Stimulated activated CD4-positive, alpha-beta T cell treated with anti-CD3 and anti-CD28 coated beads, Interleukin-12 subunit alpha, Interleukin-12 subunit beta, amount 100 ng/mL, for 48 hours (primary cell): ENCODE results near the gene PNLDC1.
"Not testable (repeated sequence)": the region's sequence is repeated elsewhere in the genome, so short reads cannot be mapped to it uniquely, and the experiment has no call there.

Experiments used
- DNase-seq, 3 donors: peaks; one replicate each; pipeline ENCODE4 v3.0.0-alpha.2; 2020; ENCODE audit warnings: low read depth in 2 of 3, low spot score in 1 of 3

Gene PNLDC1

GRCh38 chr6:159844737-159845645 is 44.9 kb downstream of the PNLDC1 start:
- no peak for DNase-seq

DNA sequence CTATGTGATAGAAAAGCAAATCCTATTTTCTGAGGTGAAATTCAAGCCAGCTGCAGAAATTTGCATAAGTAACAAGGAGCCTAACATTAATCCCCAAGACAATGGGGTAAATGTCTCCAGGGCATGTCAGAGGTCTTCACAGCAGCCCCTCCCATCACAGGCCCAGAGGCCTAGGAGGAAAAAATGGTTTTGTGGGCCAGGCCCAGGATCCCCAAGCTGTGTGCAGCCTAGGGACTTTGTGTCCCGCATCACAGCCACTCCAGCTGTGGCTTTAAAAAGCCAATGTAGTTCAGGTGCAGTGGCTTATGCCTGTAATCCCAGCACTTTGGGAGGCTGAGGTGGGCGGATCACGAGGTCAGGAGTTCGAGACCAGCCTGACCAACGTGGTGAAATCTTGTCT is 48.5 kb downstream of the PNLDC1 start:
- not testable (repeated sequence) for DNase-seq

DNA sequence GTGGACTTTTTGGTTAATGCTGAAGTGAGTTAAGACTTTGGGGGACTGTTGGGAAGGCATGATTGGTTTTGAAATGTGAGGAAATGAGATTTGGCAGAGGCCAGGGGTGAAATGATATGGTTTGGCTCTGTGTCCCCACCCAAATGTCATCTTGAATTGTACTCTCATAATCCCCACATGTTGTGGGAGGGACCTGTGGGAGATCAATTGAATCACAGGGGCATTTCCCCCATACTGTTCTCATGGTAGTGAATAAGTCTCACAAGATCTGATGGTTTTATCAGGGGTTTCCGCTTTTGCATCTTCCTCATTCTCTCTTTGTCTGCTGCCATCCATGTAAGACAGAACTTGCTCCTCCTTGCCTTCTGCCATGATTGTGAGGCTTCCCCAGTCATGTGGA is 49.8 kb downstream of the PNLDC1 start:
- not testable (repeated sequence) for DNase-seq

- no peak for DNase-seq
Observed at GRCh38 chr6:159852877-159853276, 52.8 kb downstream of the PNLDC1 start.

GRCh38 chr6:159853754-159854153 is 53.7 kb downstream of the PNLDC1 start:
- no peak for DNase-seq

DNA sequence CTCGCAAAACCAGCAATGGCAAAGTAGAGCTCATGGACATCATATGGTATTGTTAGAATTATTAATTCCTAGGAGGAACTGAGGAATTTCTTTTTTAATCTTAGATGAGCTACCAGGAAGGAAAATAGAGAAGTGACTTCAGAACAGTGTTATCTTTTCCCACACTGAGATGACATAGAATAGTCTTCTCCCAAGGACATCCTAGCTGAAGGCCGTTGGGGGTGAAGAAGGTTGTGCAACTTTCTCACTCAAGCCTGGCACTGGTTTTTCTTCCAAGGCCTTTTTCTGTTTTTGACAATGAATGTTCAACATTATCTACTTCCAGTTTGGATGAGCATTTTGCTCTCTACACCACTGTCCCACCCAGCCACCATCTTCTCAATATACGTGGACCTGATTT is 54.9 kb downstream of the PNLDC1 start:
- no peak for DNase-seq

GRCh38 chr6:159858259-159858658 is 58.2 kb downstream of the PNLDC1 start:
- no peak for DNase-seq

DNA sequence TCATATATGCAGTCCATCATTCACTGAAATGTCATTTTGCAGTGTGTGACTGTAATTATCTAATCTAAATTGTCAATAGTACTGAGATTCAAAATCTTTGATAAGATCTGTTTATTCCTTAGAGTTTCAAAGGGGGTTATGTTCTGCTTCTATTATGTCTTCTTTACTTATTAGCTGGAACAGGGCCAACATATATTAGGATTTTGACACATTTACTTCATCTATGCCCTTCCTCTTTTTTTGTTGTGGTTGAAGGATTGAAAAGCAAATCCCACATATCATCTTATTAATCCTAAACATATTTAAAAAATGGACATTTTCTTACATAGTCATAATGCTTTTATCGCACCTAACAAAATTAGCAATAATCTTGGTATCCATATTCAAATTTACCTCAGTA is 60.4 kb downstream of the PNLDC1 start:
- no peak for DNase-seq

DNA sequence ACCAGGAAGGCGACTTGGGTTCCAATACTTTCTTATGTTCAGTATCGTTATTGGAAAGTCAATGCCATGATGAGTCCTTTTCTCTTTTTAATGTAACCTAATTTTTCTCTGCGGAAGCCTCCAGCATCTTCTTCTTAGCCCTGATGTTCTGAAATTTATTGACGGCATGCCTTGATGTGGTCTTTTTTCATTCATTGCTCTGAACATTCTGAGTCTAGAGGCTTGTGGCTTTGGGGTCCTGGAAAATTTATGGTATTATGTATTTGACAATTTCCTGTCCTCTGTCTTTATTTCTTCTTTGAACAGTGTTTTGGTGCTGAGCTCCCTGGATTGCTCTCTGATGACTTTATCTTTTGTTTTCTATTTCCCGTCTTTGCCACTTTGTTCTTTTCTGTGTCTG is 62.0 kb downstream of the PNLDC1 start:
- DNase-seq, result no peak

- DNase-seq, result peak in 2 of 3 donors; percentile 10 to 51
Observed at GRCh38 chr6:159863341-159863740, 63.3 kb downstream of the PNLDC1 start.

- no peak for DNase-seq
Observed at GRCh38 chr6:159865226-159865920, 65.3 kb downstream of the PNLDC1 start.

DNA sequence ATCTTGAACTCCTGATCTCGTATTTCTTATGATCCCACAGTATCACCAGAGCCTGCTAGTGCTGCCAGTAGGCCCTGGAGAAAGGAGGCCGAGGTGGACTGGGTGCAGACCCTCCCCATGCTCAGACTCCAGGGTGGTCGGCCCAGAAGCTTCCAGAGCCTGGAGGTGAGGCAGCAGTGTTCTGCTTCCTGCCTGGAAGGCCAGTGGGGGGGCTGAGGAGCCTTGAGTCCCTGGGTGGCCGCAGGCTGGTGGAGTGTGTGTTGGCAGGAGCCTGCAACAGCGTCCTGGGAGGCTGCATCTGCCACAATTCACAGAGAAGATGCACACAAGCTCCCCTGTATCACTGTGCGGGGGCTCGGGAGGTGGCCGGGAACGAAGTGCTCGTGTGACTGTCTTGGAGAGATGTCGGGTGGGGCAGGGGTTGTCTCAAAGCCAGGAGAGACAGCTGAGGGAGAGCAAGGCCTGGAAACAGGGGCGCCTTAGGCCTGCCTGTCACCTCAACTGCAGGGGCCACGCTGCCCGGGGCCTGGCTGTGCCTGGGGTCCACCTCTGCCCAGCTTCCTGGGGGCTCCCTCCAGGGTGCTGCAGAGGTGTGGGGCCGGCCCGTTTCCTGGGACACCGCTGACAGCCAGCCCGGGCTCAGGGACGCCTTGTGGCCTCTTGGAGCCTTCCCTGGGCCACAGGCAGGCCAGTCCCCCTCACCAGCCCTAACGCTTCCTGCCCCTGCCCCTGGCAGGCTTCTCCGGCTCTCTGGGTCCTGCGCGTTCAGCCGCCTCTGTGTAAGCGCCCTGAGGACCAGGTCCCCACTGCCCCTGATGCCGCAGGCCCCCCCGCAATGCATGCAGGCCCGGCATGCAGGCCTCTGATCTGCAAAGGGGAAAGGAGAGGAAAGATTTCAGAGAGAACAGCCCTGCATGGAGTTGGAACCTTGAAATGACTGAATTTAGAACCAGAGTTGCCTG is 66.5 kb downstream of the PNLDC1 start:
- DNase-seq, result no peak
